Muscle layer of duodenum (tissue), 2 donors: Measurements from ENCODE around the gene PCYT1A.
"Not testable (repeated sequence)": the region's sequence is repeated elsewhere in the genome, so short reads cannot be mapped to it uniquely, and the experiment has no call there.

Source experiments
- H3K27ac ChIP-seq: one replicate; pipeline ENCODE4 v1.7.0; 2013; ENCODE audit warnings: mild to moderate bottlenecking, low read length
- H3K27me3 ChIP-seq: one replicate; pipeline ENCODE4 v1.7.0; 2013; ENCODE audit warnings: low read depth, mild to moderate bottlenecking, control low read depth, low read length
- H3K36me3 ChIP-seq, 2 donors: one replicate each; pipeline ENCODE4 v1.7.0; 2013; ENCODE audit warnings: low read length in 2 of 2, control low read depth in 1 of 2, mild to moderate bottlenecking in 1 of 2; ENCODE audit not compliant: insufficient read depth in 2 of 2, control insufficient read depth in 1 of 2
- H3K4me1 ChIP-seq, 2 donors: one replicate each; pipeline ENCODE4 v1.7.0; 2013; ENCODE audit warnings: low read length in 2 of 2, mild to moderate bottlenecking in 2 of 2, control low read depth in 1 of 2, moderate library complexity in 1 of 2; ENCODE audit not compliant: insufficient read depth in 2 of 2, control insufficient read depth in 1 of 2
- H3K4me3 ChIP-seq, 2 donors: one replicate each; pipeline ENCODE4 v1.7.0; 2013; ENCODE audit warnings: low read length in 2 of 2, low read depth in 1 of 2, mild to moderate bottlenecking in 1 of 2
- H3K9me3 ChIP-seq, 2 donors: one replicate each; pipeline ENCODE4 v1.7.0; 2013; ENCODE audit warnings: low read length in 2 of 2, control low read depth in 1 of 2, mild to moderate bottlenecking in 1 of 2; ENCODE audit not compliant: control insufficient read depth in 1 of 2
- donor health status: healthy.

PCYT1A gene

DNA sequence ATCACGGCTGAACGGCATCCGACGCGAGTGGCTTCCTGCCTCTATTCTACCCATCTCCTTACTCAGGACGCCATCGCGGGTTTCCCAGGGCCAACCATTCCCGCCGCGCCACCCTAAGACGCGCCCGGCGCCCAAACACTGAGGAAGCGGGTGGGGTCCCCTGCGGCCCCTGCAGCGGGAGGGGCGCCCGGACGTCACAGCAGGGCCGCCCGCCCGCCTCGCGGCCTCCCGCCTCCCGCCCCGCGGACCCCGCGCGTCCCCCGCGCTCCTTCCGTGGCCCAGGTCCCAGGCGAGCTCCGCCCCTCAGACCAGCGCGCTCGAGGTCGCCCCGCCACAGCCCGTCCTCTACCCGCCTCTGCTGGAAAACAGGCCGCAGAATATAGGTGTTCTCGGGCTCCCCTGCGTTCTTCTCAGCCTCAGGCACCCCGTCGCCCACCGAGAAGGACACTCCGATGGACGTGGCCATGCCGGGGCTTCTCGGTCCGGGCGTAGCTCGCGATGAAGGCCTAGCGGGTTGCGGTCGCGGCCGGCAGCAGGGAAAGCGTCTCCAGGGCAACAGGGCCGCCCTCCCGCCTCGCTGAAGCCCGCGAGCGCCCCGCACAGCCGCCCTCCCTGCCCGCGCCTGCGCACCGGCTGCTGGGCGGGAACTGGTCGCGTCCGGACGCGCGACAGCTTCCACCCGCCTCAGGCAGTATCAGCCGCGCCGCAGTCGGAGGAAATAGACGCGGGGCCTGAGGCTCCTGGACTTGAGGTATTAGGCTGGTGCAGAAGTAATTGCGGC, 30.4 kb upstream of the PCYT1A start, which contains the start of gene DYNLT2B:
Gene DYNLT2B, minus strand, starts transcription at position 554 of the 781 bp plus-strand sequence. Its CDS starts 88 bp downstream, at position 466.
- no peaks in the 10 kb centered on the region for H3K36me3 ChIP-seq
- peak within 1 kb of the TSS; percentile 70 to 88 for H3K4me3 ChIP-seq
- H3K27me3 ChIP-seq = no peaks in the 10 kb centered on the region
- no peaks in the 10 kb centered on the region for H3K4me1 ChIP-seq
- H3K9me3 ChIP-seq = no peaks in the 10 kb centered on the region
- peak within 1 kb of the TSS; percentile 56 for H3K27ac ChIP-seq

DNA sequence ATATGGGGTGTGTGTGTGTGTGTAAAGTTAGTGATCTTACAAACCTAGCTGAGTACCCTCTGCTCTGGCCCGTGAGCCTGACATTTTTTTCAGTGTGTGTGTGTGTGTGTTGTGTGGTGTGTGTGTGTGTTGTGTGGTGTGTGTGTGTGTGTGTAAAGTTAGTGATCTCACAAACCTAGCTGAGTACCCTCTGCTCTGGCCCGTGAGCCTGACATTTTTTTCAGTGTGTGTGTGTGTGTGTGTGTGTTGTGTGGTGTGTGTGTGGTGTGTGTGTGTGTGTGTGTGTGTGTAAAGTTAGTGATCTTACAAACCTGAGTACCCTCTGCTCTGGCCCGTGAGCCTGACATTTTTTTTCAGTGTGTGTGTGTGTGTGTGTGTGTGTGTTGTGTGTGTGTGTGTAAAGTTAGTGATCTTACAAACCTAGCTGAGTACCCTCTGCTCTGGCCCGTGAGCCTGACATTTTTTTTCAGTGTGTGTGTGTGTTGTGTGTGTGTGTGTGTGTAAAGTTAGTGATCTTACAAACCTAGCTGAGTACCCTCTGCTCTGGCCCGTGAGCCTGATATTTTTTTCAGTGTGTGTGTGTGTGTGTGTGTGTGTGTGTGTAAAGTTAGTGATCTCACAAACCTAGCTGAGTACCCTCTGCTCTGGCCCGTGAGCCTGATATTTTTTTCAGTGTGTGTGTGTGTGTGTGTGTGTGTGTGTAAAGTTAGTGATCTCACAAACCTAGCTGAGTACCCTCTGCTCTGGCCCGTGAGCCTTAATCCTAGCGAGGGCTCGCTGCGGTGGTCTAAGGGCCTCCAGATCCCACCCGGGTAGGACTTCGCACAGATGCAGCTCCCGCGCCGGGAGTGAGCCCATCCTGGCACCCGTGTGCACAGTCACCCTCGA, 29.5 kb upstream of the PCYT1A start:
- H3K36me3 ChIP-seq, H3K4me1 ChIP-seq, H3K9me3 ChIP-seq, H3K27me3 ChIP-seq: not testable (repeated sequence)
- Histone ChIP-seq H3K4me3 (peak overlapping the region; percentile 70 to 88), H3K27ac (peak overlapping the region; percentile 56)

DNA sequence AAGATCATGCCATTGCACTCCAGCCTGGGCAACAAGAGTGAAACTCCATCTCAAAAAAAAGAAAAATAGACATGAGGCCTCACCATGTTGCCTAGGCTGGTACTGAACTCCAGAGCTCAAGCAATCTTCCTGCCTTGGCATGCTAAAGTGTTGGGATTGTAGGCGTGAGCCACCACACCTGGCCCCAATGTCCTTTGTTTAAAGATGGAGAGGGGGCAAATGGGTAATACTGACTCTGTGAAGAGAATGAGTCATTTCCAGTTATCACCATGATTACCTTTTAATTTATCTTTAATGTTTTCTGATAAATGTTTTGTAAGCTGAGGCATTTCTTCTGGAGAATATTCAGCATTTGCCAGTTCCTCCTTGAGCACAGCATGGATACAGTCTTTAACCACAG, 28.3 kb upstream of the PCYT1A start:
- Histone ChIP-seq H3K4me3 (no peak overlapping the region), H3K9me3 (no peaks in the 10 kb centered on the region), H3K4me1 (no peaks in the 10 kb centered on the region), H3K27ac (no peak overlapping the region), H3K36me3 (no peaks in the 10 kb centered on the region), H3K27me3 (no peaks in the 10 kb centered on the region)

DNA sequence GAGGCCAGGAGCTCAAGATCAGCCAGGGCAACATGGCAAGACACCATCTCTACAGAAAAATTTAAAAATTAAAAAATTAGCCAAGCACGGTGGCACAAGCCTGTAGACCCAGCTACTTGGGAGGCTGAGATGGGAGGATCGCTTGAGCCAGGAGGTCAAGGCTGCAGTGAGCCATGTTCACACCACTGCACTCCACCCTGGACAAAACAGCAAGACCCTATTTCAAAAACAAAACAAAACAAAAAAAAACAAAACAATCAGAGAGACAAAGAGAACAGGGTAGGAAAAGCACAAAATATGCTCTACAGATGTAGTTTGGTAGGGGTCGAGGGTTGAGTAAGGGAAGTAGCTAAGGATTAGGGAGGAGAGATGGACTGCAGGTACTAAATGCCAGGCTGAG, 27.1 kb upstream of the PCYT1A start:
- no peaks in the 10 kb centered on the region for H3K9me3 ChIP-seq
- no peaks in the 10 kb centered on the region for H3K4me1 ChIP-seq
- H3K27me3 ChIP-seq = no peaks in the 10 kb centered on the region
- H3K4me3 ChIP-seq = no peak overlapping the region
- no peak overlapping the region for H3K27ac ChIP-seq
- H3K36me3 ChIP-seq = no peaks in the 10 kb centered on the region

DNA sequence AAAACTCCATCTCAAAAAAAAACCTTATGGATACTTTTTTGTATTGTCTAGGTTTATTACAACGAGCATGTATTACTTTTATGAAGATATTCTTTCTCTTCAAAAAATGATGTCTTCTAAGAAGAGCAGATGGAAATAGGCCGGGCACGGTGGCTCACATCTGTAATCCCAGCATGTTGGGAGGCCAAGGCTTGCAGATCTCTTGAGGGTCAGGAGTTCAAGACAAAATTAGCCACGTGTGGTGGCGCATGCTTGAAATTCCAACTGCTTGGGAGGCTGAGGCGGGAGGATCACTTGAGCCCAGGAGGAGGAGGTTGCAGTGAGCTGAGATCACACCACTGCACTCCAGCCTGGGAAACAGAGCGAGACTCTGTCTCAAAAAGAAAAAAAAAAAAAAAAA, 26.6 kb upstream of the PCYT1A start:
- H3K4me1 ChIP-seq, H3K4me3 ChIP-seq, H3K27me3 ChIP-seq, H3K27ac ChIP-seq, H3K36me3 ChIP-seq, H3K9me3 ChIP-seq: not testable (repeated sequence)

DNA sequence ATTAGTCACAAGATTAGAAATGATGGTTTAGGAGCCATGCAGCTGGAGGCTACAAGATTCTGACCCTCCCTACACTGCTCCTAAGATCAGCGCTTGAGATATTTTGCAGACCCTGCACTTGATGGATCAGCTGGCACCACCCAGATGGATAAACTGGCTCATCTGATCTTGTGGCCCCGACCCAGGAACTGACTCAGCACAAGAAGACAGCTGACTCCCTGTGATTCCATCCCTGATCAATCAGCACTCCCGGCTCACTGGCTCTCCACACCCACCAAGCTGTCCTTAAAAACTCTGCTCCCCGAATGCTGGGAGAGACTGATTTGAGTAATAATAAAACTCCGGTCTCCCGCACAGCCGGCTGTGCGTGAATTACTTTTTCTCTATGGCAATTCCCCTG, 15.4 kb upstream of the PCYT1A start:
- H3K4me3 ChIP-seq, H3K36me3 ChIP-seq, H3K4me1 ChIP-seq, H3K27me3 ChIP-seq, H3K27ac ChIP-seq, H3K9me3 ChIP-seq: not testable (repeated sequence)

DNA sequence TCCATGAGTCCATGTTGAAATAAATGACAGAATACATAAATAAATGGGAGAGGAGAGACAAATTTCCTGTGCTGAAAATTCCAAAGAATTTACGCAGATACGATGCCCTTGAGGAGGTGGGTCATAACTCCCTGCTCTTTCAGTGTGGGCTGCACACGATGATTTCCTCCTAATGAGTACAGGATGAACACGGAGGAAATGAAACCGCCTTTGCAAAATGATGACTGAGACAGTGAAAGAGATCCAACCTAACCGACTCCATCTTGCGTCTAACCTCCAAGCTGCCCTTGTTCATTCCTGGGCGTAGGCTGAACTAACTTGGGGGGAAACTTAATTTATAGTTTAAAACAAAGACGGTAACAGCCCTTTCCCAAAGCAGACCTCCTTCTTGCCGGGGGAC, 15.0 kb upstream of the PCYT1A start:
- H3K9me3 ChIP-seq, H3K36me3 ChIP-seq, H3K4me3 ChIP-seq, H3K27ac ChIP-seq, H3K27me3 ChIP-seq, H3K4me1 ChIP-seq: not testable (repeated sequence)

DNA sequence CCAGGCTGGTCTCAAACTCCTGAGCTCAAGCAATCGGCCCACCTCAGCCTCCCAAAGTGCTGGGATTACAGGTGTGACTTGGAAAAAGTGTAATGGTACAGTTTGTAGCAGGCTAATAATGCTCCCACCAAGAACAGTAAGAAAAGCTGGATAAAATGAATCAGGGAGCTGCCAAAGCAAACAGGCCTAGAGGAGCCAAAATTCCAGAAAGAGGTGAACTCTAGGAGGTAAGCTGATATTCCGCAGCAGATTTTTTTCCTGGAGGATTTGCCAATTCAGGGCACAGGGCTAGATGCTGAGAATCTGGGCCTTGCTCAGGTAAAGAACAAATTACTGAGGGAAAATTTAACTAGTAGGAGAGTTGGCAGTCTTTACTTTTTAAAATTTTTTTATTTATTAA, 11.0 kb upstream of the PCYT1A start:
- H3K4me1 ChIP-seq = no peaks in the 10 kb centered on the region
- H3K27me3 ChIP-seq = no peaks in the 10 kb centered on the region
- H3K4me3 ChIP-seq = no peak overlapping the region
- H3K27ac ChIP-seq = no peak overlapping the region
- no peaks in the 10 kb centered on the region for H3K9me3 ChIP-seq
- peaks cover 0 to 5% of the 10 kb centered on the region in 2 donors for H3K36me3 ChIP-seq

DNA sequence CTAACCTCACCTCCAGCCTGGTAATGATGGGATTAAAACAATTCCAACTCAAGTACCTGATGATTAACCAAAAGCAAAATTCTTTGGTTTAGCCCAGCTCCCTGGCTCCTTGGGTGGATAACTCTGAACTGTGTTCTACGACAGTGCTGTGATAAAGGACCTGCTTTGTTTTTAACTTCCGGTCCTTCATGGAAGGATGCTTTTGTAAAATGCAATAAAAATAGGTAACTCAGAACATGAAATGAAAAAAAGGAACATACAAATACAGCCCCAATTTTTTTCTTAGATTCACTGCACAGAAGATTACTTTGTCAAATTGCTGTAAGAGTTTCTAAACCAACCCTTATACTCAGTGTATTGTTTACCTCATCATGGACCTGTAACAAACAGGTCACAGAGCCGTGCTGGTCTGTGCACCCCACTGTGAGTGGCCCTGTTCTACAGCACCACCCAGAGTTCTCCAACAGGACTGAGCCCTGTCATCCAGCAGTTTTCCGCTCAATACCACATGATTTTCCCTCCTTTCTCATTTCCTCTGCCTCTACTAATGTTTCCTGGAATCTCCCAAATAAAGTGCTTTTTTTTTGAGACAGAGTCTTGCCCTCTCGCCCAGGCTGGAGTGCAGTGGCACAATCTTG, 4.9 kb upstream of the PCYT1A start:
- Histone ChIP-seq H3K4me3 (no peak overlapping the region), H3K27me3 (no peaks in the 10 kb centered on the region), H3K4me1 (no peaks in the 10 kb centered on the region), H3K9me3 (no peaks in the 10 kb centered on the region), H3K27ac (no peak overlapping the region), H3K36me3 (no peaks in the 10 kb centered on the region)

DNA sequence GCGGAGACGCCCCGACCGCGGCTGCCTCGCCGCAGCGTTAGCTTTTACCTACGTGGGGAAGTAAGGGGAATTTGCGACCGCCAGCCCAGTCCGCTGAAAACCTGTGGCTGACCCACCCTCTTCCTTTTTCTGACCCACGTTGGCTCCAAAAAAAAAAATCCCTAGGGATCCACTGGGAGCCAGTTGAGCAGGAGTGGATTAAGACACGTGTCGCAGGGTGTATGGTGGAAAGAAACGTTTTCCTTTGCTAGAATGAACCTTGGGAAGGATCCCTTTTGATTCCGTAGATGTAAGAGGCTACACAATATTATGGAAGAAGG, 575 bp upstream of the PCYT1A start:
- H3K27ac ChIP-seq = peak overlapping the region; percentile 95
- no peaks in the 10 kb centered on the region for H3K36me3 ChIP-seq
- H3K4me1 ChIP-seq = peaks cover 0 to 20% of the 10 kb centered on the region in 2 donors

DNA sequence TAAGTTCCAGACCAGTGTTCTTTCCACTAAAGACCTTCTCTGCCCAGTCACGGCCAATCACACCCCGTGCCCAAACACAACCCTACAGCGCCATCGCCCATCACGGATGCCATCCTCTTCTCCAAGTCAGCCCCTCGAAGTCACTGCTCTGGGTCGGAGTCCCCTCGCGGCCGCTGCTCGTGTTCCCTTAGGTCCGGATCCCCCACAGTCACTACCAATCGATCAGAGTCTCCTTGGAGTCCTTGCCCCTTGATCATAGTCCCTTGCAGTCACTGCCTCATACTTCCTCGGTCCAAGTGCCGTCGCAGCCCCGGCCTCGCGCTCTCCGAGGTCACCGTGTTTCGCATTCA, 461 bp downstream of the PCYT1A start:
- Histone ChIP-seq H3K4me3 (peak overlapping the region; percentile 93 to 98), H3K36me3 (no peaks in the 10 kb centered on the region), H3K4me1 (peaks cover 0 to 20% of the 10 kb centered on the region in 2 donors), H3K9me3 (no peaks in the 10 kb centered on the region), H3K27ac (peak overlapping the region; percentile 95), H3K27me3 (no peaks in the 10 kb centered on the region)

More for the DNA sequence above, 575 bp upstream of the PCYT1A start:
- H3K9me3 ChIP-seq = no peaks in the 10 kb centered on the region
- H3K4me3 ChIP-seq = peak overlapping the region; percentile 93 to 98
- H3K27me3 ChIP-seq = no peaks in the 10 kb centered on the region
